ENCODE results near the gene RBMXL2.

RBMXL2 gene

GRCh38 chr11:7089328-7090251, 792 bp downstream of the RBMXL2 start:
- Histone ChIP-seq H3K9ac (ENCODE audit: low read length) (no peak overlapping the region), H3K27me3 (ENCODE audit: insufficient read depth, low read length) (no peaks in the 10 kb centered on the region; the same call in 1 of the 2 replicates), H3K36me3 (ENCODE audit: insufficient read depth, low read length) (no peaks in the 10 kb centered on the region), H2AFZ (ENCODE audit: low read length) (no peak overlapping the region), H3K9me3 (ENCODE audit: low read length) (no peaks in the 10 kb centered on the region), H4K20me1 (ENCODE audit: insufficient read depth, low read length) (no peaks in the 10 kb centered on the region), H3K4me1 (ENCODE audit: insufficient read depth, low read length, severe bottlenecking) (no peaks in the 10 kb centered on the region), H3K4me2 (ENCODE audit: low read length) (no peak overlapping the region), H3K27ac (ENCODE audit: low read depth, low read length, poor library complexity, severe bottlenecking) (no peak overlapping the region), H3K9me2 (ENCODE audit: low read depth, low read length) (no peaks in the 10 kb centered on the region), H3K4me3 (ENCODE audit: low read depth, low read length, poor library complexity, severe bottlenecking) (no peak overlapping the region), H3F3A (ENCODE audit: insufficient read depth, low read length) (no peaks in the 10 kb centered on the region), H3K79me2 (ENCODE audit: insufficient read depth, low read length) (no peaks in the 10 kb centered on the region)
- TF ChIP-seq EZH2 (IDR thresholded peaks at IDR 0.05; ENCODE audit: borderline replicate concordance, low read length) (no peak), CTCF (IDR thresholded peaks at IDR 0.05; ENCODE audit: low read length) (no peak)

- Histone ChIP-seq H3K27ac (ENCODE audit: low read depth, low read length, poor library complexity, severe bottlenecking) (no peak overlapping the region), H3K79me2 (ENCODE audit: insufficient read depth, low read length) (no peaks in the 10 kb centered on the region), H3K9me2 (ENCODE audit: low read depth, low read length) (no peaks in the 10 kb centered on the region), H3K4me1 (ENCODE audit: insufficient read depth, low read length, severe bottlenecking) (no peaks in the 10 kb centered on the region), H3K36me3 (ENCODE audit: insufficient read depth, low read length) (no peaks in the 10 kb centered on the region), H3K4me3 (ENCODE audit: low read depth, low read length, poor library complexity, severe bottlenecking) (no peak overlapping the region), H3K27me3 (ENCODE audit: insufficient read depth, low read length) (no peaks in the 10 kb centered on the region; the same call in 1 of the 2 replicates), H3K9me3 (ENCODE audit: low read length) (no peaks in the 10 kb centered on the region), H3K9ac (ENCODE audit: low read length) (no peak overlapping the region), H4K20me1 (ENCODE audit: insufficient read depth, low read length) (no peaks in the 10 kb centered on the region), H3K4me2 (ENCODE audit: low read length) (no peak overlapping the region), H2AFZ (ENCODE audit: low read length) (no peak overlapping the region), H3F3A (ENCODE audit: insufficient read depth, low read length) (no peaks in the 10 kb centered on the region)
- TF ChIP-seq CTCF (IDR thresholded peaks at IDR 0.05; ENCODE audit: low read length) = peak; percentile 75; the same call in 1 of the 2 replicates
- TF ChIP-seq EZH2 (IDR thresholded peaks at IDR 0.05; ENCODE audit: borderline replicate concordance, low read length) = no peak
Measured at GRCh38 chr11:7098235-7098832, 9.5 kb downstream of the RBMXL2 start.

GRCh38 chr11:7115780-7116179, 27.0 kb downstream of the RBMXL2 start:
- Histone ChIP-seq H2AFZ (ENCODE audit: low read length) (no peak overlapping the region), H3K4me1 (ENCODE audit: insufficient read depth, low read length, severe bottlenecking) (no peaks in the 10 kb centered on the region), H3K4me3 (ENCODE audit: low read depth, low read length, poor library complexity, severe bottlenecking) (no peak overlapping the region), H3F3A (ENCODE audit: insufficient read depth, low read length) (no peaks in the 10 kb centered on the region), H3K4me2 (ENCODE audit: low read length) (no peak overlapping the region), H3K9me3 (ENCODE audit: low read length) (no peaks in the 10 kb centered on the region), H3K27me3 (ENCODE audit: insufficient read depth, low read length) (no peaks in the 10 kb centered on the region; the same call in 1 of the 2 replicates), H3K27ac (ENCODE audit: low read depth, low read length, poor library complexity, severe bottlenecking) (no peak overlapping the region), H3K36me3 (ENCODE audit: insufficient read depth, low read length) (no peaks in the 10 kb centered on the region), H3K9me2 (ENCODE audit: low read depth, low read length) (no peaks in the 10 kb centered on the region), H4K20me1 (ENCODE audit: insufficient read depth, low read length) (no peaks in the 10 kb centered on the region), H3K79me2 (ENCODE audit: insufficient read depth, low read length) (no peaks in the 10 kb centered on the region), H3K9ac (ENCODE audit: low read length) (no peak overlapping the region)
- TF ChIP-seq EZH2 (IDR thresholded peaks at IDR 0.05; ENCODE audit: borderline replicate concordance, low read length) = no peak
- TF ChIP-seq CTCF (IDR thresholded peaks at IDR 0.05; ENCODE audit: low read length) = no peak
